KOPT-K1 (cell line): ENCODE results near the gene SH3BP2.

Experiments
- H3K27ac ChIP-seq: fragments of 200-600 bp; sonication (generic); 2 replicates; pipeline ENCODE4 v1.5.1; 2016; ENCODE audit warnings: antibody characterized with exemption, mild to moderate bottlenecking, low read depth, low read length; ENCODE audit not compliant: poor library complexity, severe bottlenecking
- H3K36me3 ChIP-seq: fragments of 200-600 bp; sonication (generic); 2 replicates; pipeline ENCODE4 v1.5.1; 2017; ENCODE audit warnings: antibody characterized with exemption, mild to moderate bottlenecking, low read length, moderate library complexity; ENCODE audit not compliant: insufficient read depth
- H3K9me3 ChIP-seq: fragments of 200-600 bp; sonication (generic); 2 replicates; pipeline ENCODE4 v1.5.1; 2017; ENCODE audit warnings: antibody characterized with exemption, low read length, mild to moderate bottlenecking; ENCODE audit not compliant: insufficient read depth, poor library complexity, severe bottlenecking

The SH3BP2 gene

GRCh38 chr4:2794486-2795299, 1.8 kb downstream of the SH3BP2 start:
- Histone ChIP-seq H3K27ac (no peak overlapping the region), H3K9me3 (no peaks in the 10 kb centered on the region), H3K36me3 (no peaks in the 10 kb centered on the region)

DNA sequence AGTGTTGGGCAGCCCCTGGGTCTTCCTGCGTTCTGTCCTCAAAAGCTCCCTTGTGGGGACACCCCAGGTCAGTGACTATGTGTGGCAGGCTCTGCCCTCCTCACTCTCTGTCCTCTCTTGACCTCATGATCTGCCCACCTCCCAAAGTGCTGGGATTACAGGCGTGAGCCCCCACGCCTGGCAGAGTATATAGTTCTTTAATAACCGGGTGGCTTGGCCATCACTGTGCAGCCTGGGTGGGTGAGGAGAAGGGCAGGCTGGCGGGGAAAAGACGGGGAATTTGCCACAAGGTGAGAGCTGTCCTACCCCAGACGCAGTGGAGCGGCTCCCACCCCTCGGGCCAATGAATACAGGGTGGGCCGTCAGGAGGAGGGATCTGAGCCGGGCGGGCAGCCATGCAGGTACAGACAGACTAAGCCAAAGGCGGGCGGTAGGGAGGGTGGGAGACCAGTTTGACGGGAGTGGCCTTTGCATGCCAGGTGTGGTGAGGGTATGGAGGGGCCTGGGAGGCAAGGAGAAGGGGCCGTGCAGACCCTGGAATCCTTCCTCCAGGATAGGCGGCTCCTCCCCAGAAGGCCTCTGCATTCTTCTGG, 2.5 kb downstream of the SH3BP2 start:
- no peaks in the 10 kb centered on the region for H3K9me3 ChIP-seq
- H3K27ac ChIP-seq, result no peak overlapping the region
- no peaks in the 10 kb centered on the region for H3K36me3 ChIP-seq

- H3K36me3 ChIP-seq, result no peaks in the 10 kb centered on the region
- no peaks in the 10 kb centered on the region for H3K9me3 ChIP-seq
- H3K27ac ChIP-seq, result no peak overlapping the region
Measured at GRCh38 chr4:2795893-2796848, 3.3 kb downstream of the SH3BP2 start.

DNA sequence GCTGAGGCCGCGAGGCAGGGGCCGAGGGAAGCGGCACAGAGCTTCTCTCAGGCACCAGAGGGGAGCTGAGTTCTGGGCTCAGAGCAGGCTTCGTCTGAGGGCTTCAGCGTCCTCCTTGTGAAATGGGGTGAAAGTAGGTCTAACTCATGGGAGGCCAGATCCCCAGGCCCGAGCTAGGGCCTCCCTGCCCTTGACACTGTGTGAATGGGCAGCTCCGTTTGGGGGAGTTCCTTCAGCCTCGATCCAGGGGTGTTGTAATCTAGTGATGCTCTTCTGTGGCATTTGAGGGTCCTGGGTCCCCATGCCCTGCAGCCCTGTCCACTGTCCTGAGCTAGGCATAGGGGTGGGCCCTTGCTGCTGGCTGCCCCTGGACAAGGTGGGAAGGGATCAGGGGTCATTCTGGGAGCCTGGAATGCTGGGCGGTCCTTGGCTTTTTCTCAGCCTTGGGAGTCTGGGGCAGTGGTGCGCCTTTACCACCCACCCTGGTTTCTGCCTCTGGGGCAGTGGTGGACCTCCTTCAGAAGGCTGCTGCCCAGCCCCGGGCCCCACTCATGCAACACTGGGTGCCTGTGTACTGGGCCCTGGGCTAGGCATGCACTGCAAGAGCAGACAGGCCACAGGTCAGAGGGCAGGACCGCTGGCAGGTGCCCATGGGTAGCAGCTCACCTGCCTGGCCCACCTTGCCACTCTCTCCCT, 4.1 kb downstream of the SH3BP2 start:
- Histone ChIP-seq H3K36me3 (no peaks in the 10 kb centered on the region), H3K9me3 (no peaks in the 10 kb centered on the region), H3K27ac (peak overlapping the region; percentile 68)

GRCh38 chr4:2797545-2798305, 4.8 kb downstream of the SH3BP2 start:
- peak overlapping the region; percentile 68 for H3K27ac ChIP-seq
- H3K36me3 ChIP-seq, result no peaks in the 10 kb centered on the region
- no peaks in the 10 kb centered on the region for H3K9me3 ChIP-seq

DNA sequence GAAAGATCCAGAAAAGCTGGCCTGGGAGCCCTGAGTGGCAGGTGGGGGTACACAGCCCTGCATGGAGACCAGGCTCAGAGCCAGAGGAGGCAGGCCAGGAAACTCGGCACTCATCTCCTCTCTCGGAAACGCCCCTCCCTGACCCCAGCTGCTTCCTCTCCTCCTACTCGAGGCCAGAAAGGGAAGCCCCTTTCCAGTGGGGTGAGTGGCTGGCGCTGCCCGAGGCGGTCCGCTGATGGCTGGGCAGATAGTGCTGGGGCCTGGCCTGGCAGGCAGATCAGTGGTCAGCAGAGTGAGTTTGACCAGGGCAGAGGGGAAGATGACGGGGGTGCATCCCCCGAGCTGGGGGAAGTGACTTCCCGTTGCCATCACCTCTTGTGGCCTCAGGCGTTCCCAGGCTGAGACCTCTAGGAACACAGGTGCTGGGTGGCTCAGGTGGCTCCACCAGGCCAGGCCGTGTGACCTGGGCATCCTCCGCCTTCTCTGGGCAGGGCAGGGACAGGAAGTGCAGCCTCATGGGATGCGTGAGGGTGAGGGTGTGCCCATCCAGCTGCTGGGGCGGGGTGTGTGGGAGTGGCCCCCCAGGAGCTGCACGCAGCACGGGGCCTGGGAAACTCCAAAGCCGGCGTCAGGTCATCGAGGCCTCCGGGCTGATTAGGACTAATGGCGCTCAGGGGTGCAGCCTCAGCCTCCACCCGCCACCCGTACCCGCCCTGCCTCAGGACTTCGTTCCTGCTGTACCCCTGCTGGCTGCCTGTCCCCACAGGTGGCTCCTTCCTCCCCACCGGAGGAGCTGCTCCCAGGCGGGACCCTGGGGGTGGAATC, 5.7 kb downstream of the SH3BP2 start:
- H3K27ac ChIP-seq, result peak overlapping the region; percentile 68
- H3K36me3 ChIP-seq, result no peaks in the 10 kb centered on the region

DNA sequence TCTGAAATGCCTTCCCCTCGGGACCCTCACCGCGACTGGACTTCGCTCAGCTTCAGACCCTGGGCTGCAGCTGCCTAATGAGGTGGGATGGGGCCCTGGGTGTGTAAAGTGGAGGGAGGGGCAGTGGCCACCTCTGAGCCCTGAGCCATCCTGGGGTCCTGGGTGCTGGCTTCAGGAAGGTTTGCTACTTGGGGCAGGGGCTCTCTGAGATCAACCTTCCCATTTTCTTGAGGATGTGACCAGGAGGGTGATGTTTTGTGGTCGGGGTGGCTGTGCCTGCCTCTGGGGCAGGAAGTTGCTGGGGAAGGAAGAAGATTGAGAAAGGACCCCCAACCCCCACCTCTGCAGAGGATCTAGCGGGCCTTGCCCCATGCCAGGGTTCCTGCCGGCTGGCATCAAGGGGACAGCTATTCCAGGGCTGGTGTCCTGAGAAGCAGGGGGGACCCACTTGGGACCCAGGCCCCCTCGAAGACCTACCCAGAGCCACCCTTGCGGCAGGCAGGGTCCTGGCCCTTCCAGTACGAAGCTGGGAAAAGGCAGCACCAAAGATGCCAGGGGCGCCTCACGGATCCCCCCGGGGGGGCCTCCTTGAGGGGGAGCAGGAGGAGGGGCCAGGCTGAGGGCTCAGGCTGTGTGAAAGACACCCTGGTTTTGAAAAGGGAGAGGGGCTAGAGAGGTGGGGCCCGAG, 6.5 kb downstream of the SH3BP2 start:
- Histone ChIP-seq H3K27ac (peak overlapping the region; percentile 68), H3K36me3 (no peaks in the 10 kb centered on the region), H3K9me3 (no peaks in the 10 kb centered on the region)

More for the DNA sequence above, 5.7 kb downstream of the SH3BP2 start:
- H3K9me3 ChIP-seq, result no peaks in the 10 kb centered on the region

DNA sequence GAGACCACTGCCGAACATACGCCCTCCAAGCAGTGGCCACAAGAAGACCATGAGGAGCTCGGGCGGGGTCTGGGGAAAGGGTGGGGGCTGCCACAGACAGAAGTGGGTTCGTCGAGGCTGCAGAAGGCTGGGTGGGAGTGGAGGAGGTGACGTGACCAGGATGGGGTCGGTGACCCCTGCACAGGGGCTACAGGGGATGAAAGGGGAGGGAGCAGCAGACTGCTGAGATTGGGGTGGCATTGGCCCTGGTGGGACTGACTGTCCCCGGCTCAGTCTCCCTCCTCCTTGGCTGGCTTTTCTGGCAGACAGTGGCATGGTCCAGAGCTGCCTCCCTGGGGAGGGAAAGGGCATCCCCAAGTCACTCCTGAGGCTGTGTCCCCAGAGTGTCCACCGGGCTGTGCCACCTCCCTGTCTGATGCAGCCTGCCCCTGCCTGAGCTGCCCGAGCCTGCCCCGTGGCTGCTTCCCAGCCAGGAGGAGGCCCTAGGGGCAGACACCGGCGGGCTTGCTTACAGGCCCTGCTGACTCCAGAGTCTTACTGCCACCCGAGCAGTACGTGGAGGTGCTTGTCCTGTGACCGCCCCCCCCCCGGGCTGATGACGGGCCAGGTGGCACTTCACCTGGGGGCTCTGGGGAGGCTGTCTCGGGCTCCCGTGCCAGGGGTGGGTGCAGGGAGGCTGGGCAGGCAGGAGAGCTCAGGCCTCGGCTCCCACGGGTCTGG, 7.2 kb downstream of the SH3BP2 start:
- H3K27ac ChIP-seq, result peak overlapping the region; percentile 68
- no peaks in the 10 kb centered on the region for H3K9me3 ChIP-seq
- no peaks in the 10 kb centered on the region for H3K36me3 ChIP-seq

- Histone ChIP-seq H3K9me3 (no peaks in the 10 kb centered on the region), H3K36me3 (no peaks in the 10 kb centered on the region), H3K27ac (peak overlapping the region; percentile 68)
Measured at GRCh38 chr4:2800691-2801596, 8.1 kb downstream of the SH3BP2 start.

GRCh38 chr4:2802618-2803531, 10.0 kb downstream of the SH3BP2 start:
- no peaks in the 10 kb centered on the region for H3K36me3 ChIP-seq
- H3K27ac ChIP-seq, result no peak overlapping the region

More at GRCh38 chr4:2802618-2803531, 10.0 kb downstream of the SH3BP2 start:
- H3K9me3 ChIP-seq, result no peaks in the 10 kb centered on the region
